Measurements from ENCODE around the gene PRDM15. TPM values are rescaled to one million over a fixed set of nuclear protein-coding genes. Genes with fewer than 3 reads are reported as not detected.
A peak's percentile ranks its signal among the peaks of the same experiment; 100 is the strongest.

Gene PRDM15
- total and polyA plus RNA-seq, 5 donors from 2014 or later: 0.75 to 13.2 (median 1.7) TPM

DNA sequence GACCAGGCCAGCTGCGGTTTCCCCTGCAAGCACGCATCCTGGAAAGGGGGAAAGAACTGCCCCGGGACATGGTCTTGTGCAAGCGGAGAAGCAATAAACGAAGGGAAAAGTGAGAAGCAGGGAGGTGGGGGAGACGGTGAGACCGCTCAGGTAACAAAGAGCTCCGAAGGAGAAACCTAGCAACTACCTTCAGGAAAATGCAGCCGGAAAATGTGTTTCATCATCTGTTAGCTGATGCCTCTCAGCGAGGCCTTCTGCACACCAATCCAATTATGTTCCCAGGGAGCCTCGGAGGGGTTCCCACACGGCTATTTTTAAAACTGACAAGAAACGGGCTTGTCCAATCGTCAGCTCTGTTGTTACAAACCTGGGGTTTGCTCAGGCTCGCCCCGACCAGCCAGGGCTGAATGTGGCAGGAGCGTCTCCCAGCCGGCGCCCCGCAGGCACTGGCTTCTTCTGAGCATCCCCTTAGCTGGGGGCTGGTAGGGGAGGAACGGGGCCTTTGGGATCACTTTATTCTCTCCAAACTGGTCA is 115.7 kb downstream of the PRDM15 start:
- peaks cover 29% of the 10 kb centered on the region for H3K4me1 ChIP-seq (ENCODE audit: control insufficient read depth, insufficient read depth, low read length, poor library complexity, severe bottlenecking)
- no peak for ATAC-seq (ENCODE audit: low read depth in 2 of 2)
- H3K27ac Mint-ChIP-seq: no peak overlapping the region
- peaks cover 66% of the 10 kb centered on the region for H3K27me3 Mint-ChIP-seq
- peaks cover 23% of the 10 kb centered on the region for H3K27me3 ChIP-seq (ENCODE audit: control insufficient read depth, insufficient read depth, low read length)
- peak overlapping the region in 1 of 4 donors; percentile 43 for H3K4me3 Mint-ChIP-seq
- H3K9me3 Mint-ChIP-seq: peaks cover 0 to 5% (median 0%) of the 10 kb centered on the region in 7 donors
- peaks cover 9 to 38% (median 14%) of the 10 kb centered on the region in 4 donors for H3K4me1 Mint-ChIP-seq
- H3K4me3 ChIP-seq (ENCODE audit: low read depth, low read length): no peak overlapping the region
- H3K36me3 ChIP-seq (ENCODE audit: control insufficient read depth, insufficient read depth, low read length): no peaks in the 10 kb centered on the region
- no peak for DNase-seq
- no peaks in the 10 kb centered on the region for H3K9me3 ChIP-seq (ENCODE audit: control insufficient read depth in 2 of 2, low read length in 2 of 2)
- no peaks in the 10 kb centered on the region for H3K36me3 Mint-ChIP-seq
- H3K27ac ChIP-seq (ENCODE audit: insufficient read depth, low read length, poor library complexity, severe bottlenecking): no peak overlapping the region

DNA sequence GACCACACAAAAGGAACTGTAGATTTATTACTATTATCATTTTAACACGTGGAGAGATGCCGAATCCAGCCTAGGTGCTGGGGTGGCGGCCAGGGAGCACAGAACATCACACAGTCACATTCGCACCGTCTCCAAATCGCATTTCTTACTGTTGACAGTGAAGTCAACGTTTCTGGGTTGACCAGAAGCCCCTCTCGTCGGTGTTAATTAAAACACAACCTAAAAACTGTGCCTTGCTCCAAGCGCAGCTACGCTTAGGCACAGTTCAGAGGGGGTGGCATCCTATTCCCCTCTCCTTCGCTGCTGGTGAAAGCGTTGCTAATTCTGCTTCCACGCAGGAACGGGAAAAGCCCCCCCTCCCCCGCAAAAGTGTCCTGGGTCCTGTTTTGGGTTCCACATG is 116.4 kb downstream of the PRDM15 start:
- no peaks in the 10 kb centered on the region for H3K36me3 ChIP-seq (ENCODE audit: control insufficient read depth, insufficient read depth, low read length)
- Mint-ChIP-seq H3K4me3 (no peak overlapping the region), H3K36me3 (no peaks in the 10 kb centered on the region), H3K4me1 (peaks cover 7 to 31% (median 8%) of the 10 kb centered on the region in 4 donors), H3K27me3 (peaks cover 59% of the 10 kb centered on the region), H3K27ac (no peak overlapping the region), H3K9me3 (peaks cover 0 to 5% (median 0%) of the 10 kb centered on the region in 7 donors)
- no peak for ATAC-seq (ENCODE audit: low read depth in 2 of 2)
- peaks cover 22% of the 10 kb centered on the region for H3K4me1 ChIP-seq (ENCODE audit: control insufficient read depth, insufficient read depth, low read length, poor library complexity, severe bottlenecking)
- H3K27ac ChIP-seq (ENCODE audit: insufficient read depth, low read length, poor library complexity, severe bottlenecking): no peak overlapping the region
- no peaks in the 10 kb centered on the region for H3K9me3 ChIP-seq (ENCODE audit: control insufficient read depth in 2 of 2, low read length in 2 of 2)
- H3K27me3 ChIP-seq (ENCODE audit: control insufficient read depth, insufficient read depth, low read length): peaks cover 21% of the 10 kb centered on the region
- DNase-seq: no peak
- H3K4me3 ChIP-seq (ENCODE audit: low read depth, low read length): no peak overlapping the region

DNA sequence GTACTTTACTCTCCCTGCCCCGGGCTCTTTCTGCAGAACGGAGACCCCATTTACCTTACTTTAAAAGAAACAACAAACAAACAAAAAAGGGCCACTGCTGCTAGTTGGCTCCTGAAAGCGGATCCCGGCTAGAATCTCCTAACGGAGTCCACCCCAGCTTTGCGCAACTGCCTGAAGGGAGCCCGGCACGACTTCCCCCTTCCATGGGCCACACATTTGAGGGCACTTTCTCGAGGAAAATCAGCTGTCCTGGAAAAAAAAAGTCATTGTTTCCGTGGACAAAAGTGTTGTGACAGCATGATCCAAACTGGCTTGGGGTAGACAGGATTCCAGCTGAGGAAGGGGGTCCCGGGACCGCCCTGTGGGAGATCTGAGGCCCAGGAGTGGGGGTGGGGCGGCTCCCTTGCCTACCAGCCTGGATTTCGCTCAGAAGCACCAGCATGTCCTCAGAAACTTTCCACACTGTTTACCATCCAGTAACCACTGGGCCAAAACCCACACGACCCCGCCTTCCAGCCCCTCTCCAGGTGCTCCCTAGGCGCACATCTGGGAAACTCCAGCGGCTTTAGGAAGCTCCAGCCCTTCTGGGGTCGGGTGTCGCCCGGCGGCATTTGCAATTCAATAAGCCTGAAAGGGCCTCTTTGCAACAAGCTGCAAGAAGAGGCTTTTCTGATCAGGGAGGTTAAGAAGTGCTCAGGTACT is 117.1 kb downstream of the PRDM15 start:
- Mint-ChIP-seq H3K36me3 (no peaks in the 10 kb centered on the region), H3K27me3 (peaks cover 52% of the 10 kb centered on the region), H3K4me3 (peak overlapping the region in 1 of 4 donors; percentile 61), H3K4me1 (peaks cover under 1 to 25% (median 2%) of the 10 kb centered on the region in 4 donors), H3K27ac (no peak overlapping the region), H3K9me3 (peaks cover 0 to 5% (median 0%) of the 10 kb centered on the region in 7 donors)
- Histone ChIP-seq H3K4me1 (ENCODE audit: control insufficient read depth, insufficient read depth, low read length, poor library complexity, severe bottlenecking) (peaks cover 15% of the 10 kb centered on the region), H3K36me3 (ENCODE audit: control insufficient read depth, insufficient read depth, low read length) (no peaks in the 10 kb centered on the region), H3K27me3 (ENCODE audit: control insufficient read depth, insufficient read depth, low read length) (peaks cover 14% of the 10 kb centered on the region), H3K9me3 (ENCODE audit: control insufficient read depth in 2 of 2, low read length in 2 of 2) (no peaks in the 10 kb centered on the region), H3K27ac (ENCODE audit: insufficient read depth, low read length, poor library complexity, severe bottlenecking) (no peak overlapping the region), H3K4me3 (ENCODE audit: low read depth, low read length) (no peak overlapping the region)
- DNase-seq (no peak), ATAC-seq (ENCODE audit: low read depth in 2 of 2) (no peak)

DNA sequence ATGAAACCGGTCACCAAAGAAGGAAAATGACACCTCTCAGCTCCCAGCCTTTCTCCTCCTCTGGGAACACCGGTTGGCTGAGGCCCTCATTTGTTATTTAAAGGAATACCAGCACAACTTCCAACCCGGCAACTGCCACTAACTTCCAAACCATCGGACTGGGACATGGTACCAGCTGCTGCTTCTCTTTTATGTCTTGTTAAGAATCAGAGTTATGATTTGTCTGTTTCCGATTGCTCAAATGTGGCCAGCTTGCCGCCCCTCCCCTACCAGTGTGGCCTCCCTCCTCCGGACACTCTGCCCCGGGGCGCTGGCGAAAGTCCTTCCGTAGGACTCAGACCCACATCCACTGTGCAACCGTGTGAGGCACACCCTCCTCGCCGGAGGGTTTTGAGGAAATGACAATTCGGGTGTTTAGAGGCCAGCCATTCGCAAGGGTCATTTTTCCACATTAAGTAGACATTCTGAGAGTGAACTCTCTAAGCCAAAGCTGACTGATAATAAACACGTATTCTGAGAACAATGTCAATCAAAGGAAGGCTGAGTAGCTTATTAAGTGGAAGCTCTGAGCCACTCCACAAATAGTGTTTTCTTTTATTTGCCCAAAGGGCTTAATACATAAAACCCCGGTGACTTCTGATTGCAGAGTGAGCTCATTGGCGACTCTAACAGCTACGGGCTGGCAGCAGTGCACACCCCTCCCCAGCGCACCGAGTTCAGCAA is 117.8 kb downstream of the PRDM15 start:
- H3K36me3 ChIP-seq (ENCODE audit: control insufficient read depth, insufficient read depth, low read length): no peaks in the 10 kb centered on the region
- Mint-ChIP-seq H3K4me3 (peak overlapping the region in 2 of 4 donors; percentile 22 to 28), H3K27me3 (peaks cover 51% of the 10 kb centered on the region), H3K4me1 (peaks cover 0 to 23% (median 0%) of the 10 kb centered on the region in 4 donors), H3K9me3 (peaks cover 0 to 7% (median 0%) of the 10 kb centered on the region in 7 donors), H3K27ac (no peak overlapping the region), H3K36me3 (no peaks in the 10 kb centered on the region)
- H3K4me1 ChIP-seq (ENCODE audit: control insufficient read depth, insufficient read depth, low read length, poor library complexity, severe bottlenecking): peaks cover 8% of the 10 kb centered on the region
- H3K27me3 ChIP-seq (ENCODE audit: control insufficient read depth, insufficient read depth, low read length): peaks cover 14% of the 10 kb centered on the region
- DNase-seq (no peak), ATAC-seq (ENCODE audit: low read depth in 2 of 2) (no peak)
- no peak overlapping the region for H3K4me3 ChIP-seq (ENCODE audit: low read depth, low read length)
- no peaks in the 10 kb centered on the region for H3K9me3 ChIP-seq (ENCODE audit: control insufficient read depth in 2 of 2, low read length in 2 of 2)
- H3K27ac ChIP-seq (ENCODE audit: insufficient read depth, low read length, poor library complexity, severe bottlenecking): no peak overlapping the region

DNA sequence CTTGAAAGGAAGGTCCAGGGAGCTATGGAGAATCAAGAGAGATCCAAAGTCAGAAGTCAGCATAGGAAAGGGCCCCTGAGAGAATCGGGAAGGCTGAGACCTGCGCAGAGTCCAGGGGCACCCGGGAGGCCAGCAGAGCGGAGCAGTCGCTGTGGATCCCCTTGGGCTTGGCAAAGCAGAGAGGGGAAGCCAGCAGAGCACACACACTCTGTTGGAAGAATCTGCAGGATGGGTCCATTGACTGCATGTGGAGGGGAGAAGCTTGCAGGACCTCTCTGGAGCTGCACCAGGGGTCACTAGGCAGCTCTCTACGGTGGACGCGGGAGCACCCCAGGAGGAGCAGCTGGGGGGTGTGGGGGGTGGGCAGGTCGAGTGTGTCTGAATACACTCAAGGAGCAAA is 118.7 kb downstream of the PRDM15 start:
- no peak overlapping the region for H3K4me3 ChIP-seq (ENCODE audit: low read depth, low read length)
- peaks cover 47% of the 10 kb centered on the region for H3K27me3 Mint-ChIP-seq
- H3K27me3 ChIP-seq (ENCODE audit: control insufficient read depth, insufficient read depth, low read length): peaks cover 10% of the 10 kb centered on the region
- no peak overlapping the region for H3K27ac ChIP-seq (ENCODE audit: insufficient read depth, low read length, poor library complexity, severe bottlenecking)
- ATAC-seq (ENCODE audit: low read depth in 2 of 2) (no peak), DNase-seq (no peak)
- no peaks in the 10 kb centered on the region for H3K36me3 Mint-ChIP-seq
- no peaks in the 10 kb centered on the region for H3K36me3 ChIP-seq (ENCODE audit: control insufficient read depth, insufficient read depth, low read length)
- peaks cover 0 to 7% (median 0%) of the 10 kb centered on the region in 7 donors for H3K9me3 Mint-ChIP-seq
- no peak overlapping the region for H3K27ac Mint-ChIP-seq
- H3K9me3 ChIP-seq (ENCODE audit: control insufficient read depth in 2 of 2, low read length in 2 of 2): no peaks in the 10 kb centered on the region
- peaks cover 3% of the 10 kb centered on the region for H3K4me1 ChIP-seq (ENCODE audit: control insufficient read depth, insufficient read depth, low read length, poor library complexity, severe bottlenecking)
- H3K4me1 Mint-ChIP-seq: peaks cover 0 to 19% (median 0%) of the 10 kb centered on the region in 4 donors
- H3K4me3 Mint-ChIP-seq: no peak overlapping the region

DNA sequence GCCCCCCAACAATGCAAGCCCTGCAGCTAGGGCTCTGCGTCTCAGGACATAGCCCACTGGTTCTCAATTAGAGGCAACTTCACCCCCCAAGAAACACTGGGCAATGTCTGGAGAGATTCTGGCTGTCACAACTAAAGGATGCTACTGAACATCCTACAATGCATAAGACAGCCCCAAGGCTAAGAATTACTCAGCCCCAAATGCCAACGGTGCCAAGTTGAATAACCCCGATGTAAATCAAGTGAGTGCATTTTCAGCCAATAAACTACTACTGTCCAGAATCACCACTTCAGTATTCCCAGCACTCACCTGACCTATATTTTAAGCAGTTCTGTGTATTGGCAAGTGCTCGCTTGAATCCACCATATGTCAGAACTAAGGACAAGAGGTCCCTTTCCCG is 119.2 kb downstream of the PRDM15 start:
- no peaks in the 10 kb centered on the region for H3K36me3 Mint-ChIP-seq
- H3K4me1 Mint-ChIP-seq: peaks cover 0 to 17% (median 0%) of the 10 kb centered on the region in 4 donors
- H3K27me3 ChIP-seq (ENCODE audit: control insufficient read depth, insufficient read depth, low read length): peaks cover 6% of the 10 kb centered on the region
- peaks cover 0 to 7% (median 0%) of the 10 kb centered on the region in 7 donors for H3K9me3 Mint-ChIP-seq
- H3K27ac Mint-ChIP-seq: no peak overlapping the region
- no peak for DNase-seq
- no peak overlapping the region for H3K27ac ChIP-seq (ENCODE audit: insufficient read depth, low read length, poor library complexity, severe bottlenecking)
- H3K27me3 Mint-ChIP-seq: peaks cover 46% of the 10 kb centered on the region
- no peak for ATAC-seq (ENCODE audit: low read depth in 2 of 2)
- no peak overlapping the region for H3K4me3 ChIP-seq (ENCODE audit: low read depth, low read length)
- no peaks in the 10 kb centered on the region for H3K36me3 ChIP-seq (ENCODE audit: control insufficient read depth, insufficient read depth, low read length)
- no peak overlapping the region for H3K4me3 Mint-ChIP-seq
- H3K4me1 ChIP-seq (ENCODE audit: control insufficient read depth, insufficient read depth, low read length, poor library complexity, severe bottlenecking): peaks cover 3% of the 10 kb centered on the region
- H3K9me3 ChIP-seq (ENCODE audit: control insufficient read depth in 2 of 2, low read length in 2 of 2): no peaks in the 10 kb centered on the region

DNA sequence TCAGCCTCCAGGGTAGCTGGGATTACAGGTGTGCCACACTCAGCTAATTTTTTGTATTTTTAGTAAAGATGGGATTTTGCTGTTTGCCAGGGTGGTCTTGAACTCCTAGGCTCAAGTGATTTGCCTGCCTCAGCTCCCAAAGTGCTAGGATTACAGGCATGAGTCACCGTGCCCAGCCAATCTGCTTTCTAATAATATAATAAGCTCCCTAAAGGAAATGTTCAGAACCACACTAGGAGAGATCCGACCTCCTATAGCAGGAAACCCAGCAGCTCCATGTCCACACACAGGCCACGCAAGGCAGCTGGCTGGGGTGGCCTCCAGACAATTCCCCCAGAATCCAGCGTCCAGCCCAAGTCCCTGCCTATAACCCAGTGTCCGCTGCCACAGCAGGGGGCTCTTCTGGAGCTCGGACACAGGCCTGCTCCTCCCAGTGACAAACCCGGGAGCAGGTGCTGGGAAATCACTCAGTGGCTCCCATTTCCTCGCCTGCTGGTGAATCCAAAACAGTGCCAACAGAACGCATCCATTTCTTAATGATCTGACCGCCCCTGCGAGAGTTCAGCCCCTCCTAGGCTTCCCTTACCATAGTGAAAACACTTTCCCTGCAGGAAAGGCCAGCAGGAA is 119.8 kb downstream of the PRDM15 start:
- Mint-ChIP-seq H3K36me3 (no peaks in the 10 kb centered on the region), H3K9me3 (peaks cover 0 to 7% (median 0%) of the 10 kb centered on the region in 7 donors), H3K27me3 (peaks cover 43% of the 10 kb centered on the region), H3K4me3 (no peak overlapping the region), H3K27ac (no peak overlapping the region), H3K4me1 (peaks cover 0 to 17% (median 0%) of the 10 kb centered on the region in 4 donors)
- Histone ChIP-seq H3K36me3 (ENCODE audit: control insufficient read depth, insufficient read depth, low read length) (no peaks in the 10 kb centered on the region), H3K9me3 (ENCODE audit: control insufficient read depth in 2 of 2, low read length in 2 of 2) (no peaks in the 10 kb centered on the region), H3K4me3 (ENCODE audit: low read depth, low read length) (no peak overlapping the region), H3K4me1 (ENCODE audit: control insufficient read depth, insufficient read depth, low read length, poor library complexity, severe bottlenecking) (peaks cover 3% of the 10 kb centered on the region), H3K27ac (ENCODE audit: insufficient read depth, low read length, poor library complexity, severe bottlenecking) (no peak overlapping the region), H3K27me3 (ENCODE audit: control insufficient read depth, insufficient read depth, low read length) (peaks cover 2% of the 10 kb centered on the region)
- ATAC-seq (ENCODE audit: low read depth in 2 of 2) (no peak), DNase-seq (no peak)

All from CD4-positive, CD25-positive, alpha-beta regulatory T cell (primary cell).